Activated CD4-positive, alpha-beta T cell treated with anti-CD3 and anti-CD28 coated beads, Interleukin-2, amount 50 U/mL, for 16 hours (primary cell): Measurements from ENCODE around the gene IL20.
"Not testable (repeated sequence)": the region's sequence is repeated elsewhere in the genome, so short reads cannot be mapped to it uniquely, and the experiment has no call there.

ENCODE experiments used
- DNase-seq: peaks from one replicate; pipeline ENCODE4 v3.0.0-alpha.2; 2020

Gene IL20

DNA sequence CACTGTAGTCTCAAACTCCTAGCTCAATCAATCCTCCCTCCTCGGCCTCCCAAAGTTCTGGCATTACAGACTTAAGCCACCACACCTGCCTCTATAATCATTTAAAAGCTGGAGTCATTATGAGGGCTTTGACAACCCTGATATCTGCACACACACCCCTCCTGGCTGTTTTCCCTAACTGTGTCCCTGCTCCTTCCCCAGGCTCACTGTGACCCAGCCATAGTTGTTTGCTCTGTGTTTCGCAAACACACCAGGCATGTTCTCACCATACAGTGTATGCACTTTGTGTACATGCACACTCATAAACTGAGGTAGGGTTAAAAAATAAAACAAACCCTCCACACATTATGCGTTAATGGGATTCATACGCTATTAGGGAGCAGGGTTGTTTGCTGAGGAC, 21.8 kb upstream of the IL20 start:
- DNase-seq = no peak

DNA sequence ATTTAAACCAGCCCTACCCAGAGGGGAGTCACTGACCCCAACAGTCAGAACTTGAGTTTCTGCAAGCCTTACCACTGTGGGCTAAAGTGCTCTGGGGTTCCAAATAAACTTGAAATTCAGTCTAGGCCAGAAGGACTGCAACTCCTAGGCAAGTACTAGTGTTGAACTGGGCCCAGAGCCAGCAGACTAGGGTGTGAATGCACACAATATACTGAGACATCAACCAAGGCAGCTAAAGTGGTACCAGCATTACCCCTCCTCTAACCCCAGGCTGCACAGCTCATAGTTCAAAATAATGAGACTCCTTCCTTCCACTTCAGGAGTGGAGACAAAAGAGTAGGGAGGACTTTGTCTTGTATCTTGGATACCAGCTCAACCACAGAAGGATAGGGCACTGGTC, 18.9 kb upstream of the IL20 start:
- no peak for DNase-seq

DNA sequence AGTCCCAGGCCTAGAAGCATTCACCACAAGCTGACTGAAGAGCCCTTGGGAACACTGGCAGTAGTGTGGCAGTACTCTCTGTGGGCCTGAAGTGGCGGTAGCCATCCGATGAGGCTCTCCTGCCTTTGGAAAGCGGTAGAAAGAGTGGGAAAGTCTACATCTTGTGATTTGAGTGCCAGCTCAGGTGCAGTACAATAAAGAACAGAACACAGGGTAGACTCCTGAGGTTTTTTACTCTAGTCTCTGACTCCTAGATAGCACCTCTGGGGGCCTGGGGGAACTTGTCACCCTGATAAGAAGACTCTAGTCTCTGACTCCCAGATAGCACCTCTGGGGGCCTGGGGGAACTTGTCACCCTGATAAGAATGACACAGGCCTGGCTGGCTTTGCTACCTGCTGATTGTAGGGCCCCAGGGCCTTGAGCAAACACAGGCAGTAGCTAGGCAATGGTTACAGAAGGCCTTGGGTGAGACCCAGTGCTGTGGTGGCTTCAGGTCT, 18.0 kb upstream of the IL20 start:
- DNase-seq = no peak

DNA sequence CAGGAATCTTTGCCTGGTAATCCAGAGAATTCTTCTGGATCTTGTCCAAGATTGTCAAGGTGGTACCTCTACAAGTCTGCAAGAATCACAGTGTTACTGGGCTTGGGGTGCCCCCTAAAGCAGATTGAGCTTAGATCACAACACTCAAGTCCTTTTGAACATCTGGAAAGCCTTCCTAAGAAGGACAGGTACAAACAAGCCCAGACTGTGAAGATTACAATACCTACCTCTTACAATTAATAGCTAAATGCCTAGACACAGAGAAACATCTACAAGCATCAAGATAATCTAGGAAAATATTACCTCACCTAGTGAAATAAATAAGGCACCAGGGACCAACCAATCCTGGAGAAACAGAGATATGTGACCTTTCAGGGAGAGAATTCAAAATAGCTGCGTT, 17.5 kb upstream of the IL20 start:
- no peak for DNase-seq

DNA sequence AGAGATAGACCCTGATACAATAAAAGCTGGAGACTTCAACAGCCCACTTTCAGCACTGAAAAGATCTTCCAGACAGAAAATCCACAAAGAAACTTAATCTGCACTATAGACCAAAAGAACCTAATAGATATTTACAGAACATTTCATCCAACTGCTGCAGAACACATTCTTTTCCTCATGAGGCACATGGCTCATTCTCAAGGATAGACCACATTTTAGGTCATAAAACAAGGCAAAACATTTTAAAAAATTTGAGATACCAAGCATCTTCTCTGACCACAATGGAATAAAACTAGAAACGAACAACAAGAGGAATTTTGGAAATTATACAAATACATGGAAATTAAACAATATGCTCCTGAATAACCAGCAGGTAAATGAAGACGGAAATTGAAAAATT, 15.0 kb upstream of the IL20 start:
- DNase-seq = no peak

DNA sequence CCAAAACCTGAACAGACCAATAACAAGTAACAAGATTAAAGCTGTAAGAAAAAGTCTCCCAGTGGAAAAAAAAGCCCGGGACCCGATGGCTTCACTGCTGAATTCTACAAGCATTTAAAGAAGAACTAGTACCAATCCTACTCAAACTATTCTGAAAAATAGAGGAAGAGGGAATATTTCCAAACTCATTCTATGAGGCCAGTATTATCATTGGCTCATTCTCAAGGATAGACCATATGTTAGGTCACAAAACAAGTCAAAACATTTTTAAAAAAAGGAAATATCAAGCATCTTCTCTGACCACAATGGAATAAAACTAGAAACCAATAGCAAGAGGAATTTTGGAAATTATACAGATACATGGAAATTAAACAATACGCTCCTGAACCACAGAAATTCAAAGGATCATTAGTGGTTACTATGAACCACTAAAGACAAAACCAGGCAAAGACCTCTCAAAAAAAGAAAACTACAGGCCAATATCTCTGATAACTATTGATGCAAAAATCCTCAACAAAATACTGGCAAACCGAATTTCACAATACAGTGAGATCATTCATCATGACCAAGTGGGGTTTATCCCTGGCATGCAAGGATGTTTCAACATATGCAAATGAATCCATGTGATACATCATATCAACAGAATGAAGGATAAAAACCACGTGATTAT, 13.9 kb upstream of the IL20 start:
- no peak for DNase-seq

DNA sequence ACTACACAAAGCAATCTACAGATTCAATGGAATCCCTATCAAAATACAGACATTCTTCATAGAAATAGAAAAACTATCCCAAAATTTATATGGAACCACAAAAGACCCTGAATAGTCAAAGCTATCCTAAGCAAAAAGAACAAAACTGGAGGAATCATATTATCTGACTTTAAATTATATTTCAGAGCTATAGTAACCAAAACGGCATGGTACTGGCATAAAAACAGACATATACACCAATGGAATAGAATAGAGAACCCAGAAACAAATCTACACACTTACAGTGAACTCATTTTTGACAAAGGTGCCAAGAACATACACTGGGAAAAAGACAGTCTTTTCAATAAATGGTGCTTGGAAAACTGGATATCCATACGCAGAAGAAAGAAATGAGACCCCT, 12.8 kb upstream of the IL20 start:
- not testable (repeated sequence) for DNase-seq

DNA sequence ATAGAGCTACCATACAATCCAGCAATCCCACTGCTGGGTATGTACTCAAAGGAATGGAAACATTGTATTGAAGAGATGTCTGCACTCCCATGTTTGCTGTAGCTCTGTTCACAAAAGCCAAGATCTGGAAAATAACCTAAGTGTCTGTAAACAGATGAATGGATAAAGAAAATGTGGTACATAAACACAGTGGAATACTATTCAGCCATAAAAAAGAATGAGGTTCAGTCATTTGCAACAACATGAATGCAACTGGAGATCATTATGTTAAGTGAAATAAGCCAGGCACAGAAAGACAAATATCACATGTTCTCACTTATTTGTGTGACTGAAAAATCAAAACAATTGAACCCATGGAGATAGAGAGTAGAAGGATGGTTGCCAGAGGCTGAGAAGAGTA, 11.7 kb upstream of the IL20 start:
- DNase-seq = not testable (repeated sequence)

DNA sequence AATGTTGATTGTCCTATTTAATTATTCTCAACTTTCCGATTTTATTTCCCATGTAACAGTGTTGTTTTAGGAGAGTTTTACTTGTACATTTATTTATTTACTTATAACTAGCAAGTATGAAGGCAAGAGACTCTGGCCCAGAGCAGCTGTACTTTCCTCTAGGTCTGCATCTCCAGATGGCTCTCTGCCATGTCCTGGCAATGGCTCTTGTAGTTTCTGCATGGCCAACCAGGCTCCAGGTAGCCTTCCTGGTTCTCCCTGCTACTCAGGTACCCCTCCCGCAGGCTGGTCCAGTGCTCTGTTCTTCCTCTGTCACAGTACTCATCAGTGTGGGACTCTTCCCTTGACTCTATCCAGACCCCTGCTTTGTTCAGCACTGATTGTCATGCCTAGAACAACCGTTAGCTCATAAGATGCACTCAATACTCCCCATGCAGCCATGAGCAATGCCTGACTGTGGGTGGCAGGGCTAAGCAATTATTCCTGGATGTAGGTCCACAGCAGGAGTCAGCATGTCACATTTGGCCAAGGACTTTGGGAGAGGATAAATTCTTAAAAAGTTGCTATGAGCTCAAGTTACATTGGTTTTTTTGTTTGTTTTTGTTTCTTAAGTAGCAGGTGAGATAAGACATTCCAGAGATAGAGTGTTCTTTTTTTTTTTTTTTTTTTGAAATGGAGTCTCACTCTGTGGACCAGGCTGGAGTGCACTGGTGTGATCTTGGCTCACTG, 10.9 kb upstream of the IL20 start:
- DNase-seq = no peak

DNA sequence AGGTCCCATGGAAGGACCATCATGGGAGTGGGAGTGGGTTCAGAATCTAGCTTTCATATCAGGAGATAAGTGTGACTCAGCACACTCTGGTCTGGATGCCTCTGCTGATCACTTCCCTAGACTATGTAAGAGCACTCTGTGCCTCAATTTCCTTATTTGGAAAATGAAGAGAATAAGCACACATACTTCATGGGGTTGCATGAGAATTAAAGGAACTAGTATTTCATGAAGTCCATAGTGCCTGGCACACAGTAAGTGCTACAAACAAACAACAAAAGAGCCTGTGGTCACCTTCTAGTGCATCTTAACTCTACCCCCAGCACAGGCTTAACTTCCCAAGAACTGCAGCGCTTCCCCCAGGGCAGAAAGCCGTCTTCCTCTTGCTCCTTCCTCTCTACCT, 9.6 kb upstream of the IL20 start:
- DNase-seq = no peak

DNA sequence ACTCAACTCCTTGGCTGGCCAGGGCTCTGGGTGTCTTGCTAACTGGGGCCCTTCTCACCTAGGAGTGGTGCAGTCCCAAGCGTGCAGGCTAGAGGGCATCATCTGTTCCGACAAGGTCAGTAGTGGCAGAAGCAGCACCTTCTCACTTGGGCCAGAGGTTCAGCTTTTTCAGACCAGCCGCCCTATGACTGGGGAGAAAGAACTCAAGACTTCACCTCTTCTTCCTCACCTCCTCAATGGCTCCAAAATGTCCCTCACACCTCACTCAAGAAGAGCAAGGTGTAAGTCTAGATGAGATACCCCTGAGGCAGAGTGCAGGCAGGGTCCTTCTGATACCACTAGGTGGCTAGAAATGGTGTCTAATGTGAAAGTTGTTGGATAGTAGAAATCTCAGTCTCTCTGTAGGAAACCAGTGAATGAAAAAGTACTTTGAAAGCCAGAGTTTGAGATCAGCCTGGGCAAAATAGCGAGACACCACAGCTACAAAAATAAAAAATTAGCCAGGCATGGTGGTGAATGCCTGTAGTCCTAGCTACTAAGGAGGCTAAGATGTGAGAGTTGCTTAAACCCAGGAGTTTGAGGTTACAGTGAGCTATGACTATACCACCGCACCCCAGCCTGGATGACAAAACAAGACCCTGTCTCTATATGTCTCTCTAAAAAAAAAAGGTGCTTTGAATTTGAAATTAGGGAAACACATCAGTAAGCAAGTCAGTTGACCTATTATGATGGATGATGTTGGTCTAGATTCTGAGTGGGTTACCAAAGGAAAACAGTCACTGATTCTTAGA, 8.6 kb upstream of the IL20 start:
- no peak for DNase-seq

DNA sequence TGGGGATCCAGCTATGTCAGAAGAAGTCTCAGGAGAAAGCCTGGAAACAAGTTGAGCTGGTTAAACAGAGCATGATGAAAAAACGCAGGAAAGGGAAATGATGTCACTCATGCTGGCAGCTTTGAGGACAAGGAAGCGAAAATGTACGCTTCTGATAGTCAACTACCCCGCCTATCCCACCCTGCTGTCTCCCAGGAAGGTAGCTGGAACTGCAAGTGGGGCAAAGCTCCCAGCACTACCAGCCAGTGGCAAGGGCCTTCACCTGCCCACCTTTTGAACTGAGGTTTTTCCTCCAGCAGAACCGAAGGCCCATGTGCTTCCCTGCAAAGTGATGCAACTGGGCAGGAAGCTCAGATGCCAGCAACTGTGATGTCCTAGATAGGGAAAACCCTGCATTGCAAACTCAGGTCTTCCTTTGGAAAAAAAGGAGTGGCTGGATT, 6.3 kb upstream of the IL20 start:
- DNase-seq = no peak

DNA sequence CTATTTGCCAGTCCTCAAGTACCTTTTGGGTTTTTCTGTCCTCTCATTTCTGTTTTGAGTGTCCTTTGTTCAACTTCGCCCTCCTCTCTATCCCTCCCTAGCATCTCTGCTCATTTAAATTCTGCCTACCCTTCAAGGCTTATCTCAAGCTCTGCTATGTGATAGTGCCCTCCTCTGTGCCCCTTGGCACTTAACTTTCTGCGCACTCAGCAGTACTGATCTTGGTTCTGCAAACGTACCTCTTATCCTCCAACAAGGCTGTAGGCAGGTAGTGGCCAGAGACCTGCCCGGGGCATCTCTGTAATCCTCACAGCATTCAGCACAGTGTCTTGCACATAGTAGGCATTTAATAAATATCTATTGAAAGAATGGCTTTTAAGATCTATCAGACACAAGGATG, 5.3 kb upstream of the IL20 start:
- DNase-seq = no peak

DNA sequence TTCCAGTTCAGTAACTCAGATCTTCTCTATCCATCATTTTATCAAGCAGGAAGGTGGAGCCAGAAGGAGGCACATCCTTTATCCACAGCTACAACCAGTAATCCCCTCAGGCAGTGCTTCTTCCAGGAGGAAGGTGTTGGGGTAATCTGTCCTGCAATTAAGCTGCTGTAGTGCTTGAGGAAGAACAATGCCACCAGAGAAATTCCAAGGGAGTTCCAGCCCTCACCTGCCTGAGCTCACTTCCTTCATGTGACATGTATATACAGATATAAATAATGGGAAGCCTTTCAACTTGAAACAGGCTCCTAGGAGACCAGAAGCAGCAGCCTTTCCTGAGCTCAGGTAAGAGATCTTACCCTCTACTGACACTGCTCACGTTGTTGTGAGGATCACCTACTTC, 2.2 kb upstream of the IL20 start:
- no peak for DNase-seq

DNA sequence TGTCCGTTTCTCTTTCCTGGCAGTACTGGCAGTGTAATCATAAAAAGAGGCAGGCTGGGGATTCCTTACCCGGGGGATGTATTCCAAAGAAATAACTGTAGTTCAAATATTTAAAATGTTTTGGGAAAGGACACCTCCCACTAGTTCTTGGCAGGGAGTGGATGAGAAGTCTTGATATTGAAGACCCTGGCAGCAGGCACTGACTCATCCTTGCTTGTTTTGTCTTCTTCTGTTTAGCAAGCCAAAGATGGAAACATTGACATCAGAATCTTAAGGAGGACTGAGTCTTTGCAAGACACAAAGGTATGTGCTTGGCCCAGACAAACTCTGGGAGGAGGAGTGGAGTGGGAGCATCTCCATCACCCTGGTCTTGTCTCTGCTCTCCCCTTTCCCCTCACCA, 639 bp downstream of the IL20 start:
- no peak for DNase-seq

DNA sequence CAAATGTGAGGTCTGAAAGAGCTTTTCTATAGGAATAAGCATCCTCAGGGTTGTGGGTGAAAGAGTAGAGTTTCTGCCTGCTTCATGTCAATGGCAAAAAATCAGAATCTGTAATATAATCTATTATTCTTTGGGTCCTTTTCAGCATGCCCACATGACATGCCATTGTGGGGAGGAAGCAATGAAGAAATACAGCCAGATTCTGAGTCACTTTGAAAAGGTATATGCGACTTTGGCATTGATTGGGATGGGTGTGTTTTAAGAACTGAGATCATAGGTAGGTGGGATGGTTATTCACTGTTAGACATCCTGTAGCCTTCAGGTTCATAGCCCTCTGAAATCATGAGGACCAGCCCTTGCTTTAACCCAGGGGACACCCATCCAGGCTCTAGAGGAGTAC, 1.8 kb downstream of the IL20 start:
- no peak for DNase-seq

DNA sequence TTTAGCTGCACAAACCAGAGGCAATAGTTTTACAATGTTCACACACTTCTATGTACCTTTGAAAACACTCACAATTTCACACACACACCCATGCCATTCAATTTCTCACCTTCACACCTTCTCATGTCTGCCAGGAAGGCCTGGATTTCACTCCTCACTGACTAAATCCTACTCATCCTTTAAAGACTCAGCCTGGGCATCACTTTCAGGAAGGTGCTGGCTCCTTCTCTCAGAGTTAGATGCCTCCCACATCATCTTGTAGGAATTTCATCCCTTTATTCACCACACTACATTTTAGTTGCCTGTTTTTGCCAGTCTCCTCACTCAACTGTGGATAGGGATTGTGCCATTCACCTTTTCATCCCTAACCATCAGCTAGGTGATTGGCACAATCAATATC, 2.3 kb downstream of the IL20 start:
- DNase-seq = no peak

DNA sequence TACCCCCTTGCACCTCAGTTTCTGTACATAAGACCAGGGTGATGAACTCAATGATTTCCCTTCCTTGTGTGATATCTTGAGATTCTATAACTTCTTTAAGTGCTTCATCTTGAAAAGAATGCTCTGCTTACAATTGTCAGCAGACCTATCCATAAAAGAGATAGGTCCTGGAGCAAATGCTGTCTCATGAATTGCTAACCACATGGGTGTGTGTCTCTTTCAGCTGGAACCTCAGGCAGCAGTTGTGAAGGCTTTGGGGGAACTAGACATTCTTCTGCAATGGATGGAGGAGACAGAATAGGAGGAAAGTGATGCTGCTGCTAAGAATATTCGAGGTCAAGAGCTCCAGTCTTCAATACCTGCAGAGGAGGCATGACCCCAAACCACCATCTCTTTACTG, 2.8 kb downstream of the IL20 start:
- DNase-seq = no peak

DNA sequence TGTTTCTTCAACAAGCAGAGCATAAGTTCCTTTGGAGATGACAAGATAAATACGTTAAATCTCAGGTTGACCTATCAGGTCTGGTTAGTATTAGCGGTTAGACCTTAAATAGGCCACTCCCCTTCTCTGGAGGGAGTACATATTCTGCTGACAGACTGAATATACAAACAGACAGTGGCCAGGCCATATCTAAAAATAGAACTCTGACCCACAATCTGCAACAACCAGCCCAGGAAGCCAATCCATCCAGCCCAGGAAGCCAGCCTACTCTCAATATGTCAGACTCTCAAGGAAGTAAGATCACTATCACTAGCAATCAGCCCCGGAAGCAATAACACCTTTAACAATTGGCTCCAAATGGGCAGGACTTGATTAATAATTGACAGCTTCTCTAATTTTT, 6.7 kb downstream of the IL20 start:
- DNase-seq = no peak

DNA sequence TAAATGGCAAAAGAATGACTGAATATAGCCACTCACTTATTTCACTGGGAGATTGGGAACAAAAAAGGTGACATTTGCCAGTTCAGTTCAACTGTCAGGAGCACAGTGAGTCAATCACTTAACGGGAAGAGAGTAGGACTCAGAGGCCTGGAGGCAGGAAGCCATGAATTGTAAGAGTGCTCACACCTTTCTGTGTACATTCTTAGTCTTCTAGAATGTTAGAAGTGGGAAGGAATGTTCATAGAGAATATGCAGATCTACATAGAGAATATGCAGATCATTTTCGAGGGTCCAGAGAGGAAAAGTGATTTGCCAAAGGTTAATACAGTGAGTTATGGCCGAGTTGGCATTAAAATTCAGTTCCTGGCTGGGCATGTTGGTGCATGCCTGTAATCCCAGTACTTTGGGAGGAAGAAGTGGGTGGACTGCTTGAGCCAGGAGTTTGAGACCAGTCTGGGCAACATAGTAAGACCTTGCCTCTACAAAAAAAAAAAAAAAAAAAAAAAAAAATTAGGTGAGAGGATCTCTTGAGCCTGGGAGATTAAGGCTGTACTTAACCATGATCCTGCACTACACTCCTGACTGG, 8.3 kb downstream of the IL20 start:
- no peak for DNase-seq

DNA sequence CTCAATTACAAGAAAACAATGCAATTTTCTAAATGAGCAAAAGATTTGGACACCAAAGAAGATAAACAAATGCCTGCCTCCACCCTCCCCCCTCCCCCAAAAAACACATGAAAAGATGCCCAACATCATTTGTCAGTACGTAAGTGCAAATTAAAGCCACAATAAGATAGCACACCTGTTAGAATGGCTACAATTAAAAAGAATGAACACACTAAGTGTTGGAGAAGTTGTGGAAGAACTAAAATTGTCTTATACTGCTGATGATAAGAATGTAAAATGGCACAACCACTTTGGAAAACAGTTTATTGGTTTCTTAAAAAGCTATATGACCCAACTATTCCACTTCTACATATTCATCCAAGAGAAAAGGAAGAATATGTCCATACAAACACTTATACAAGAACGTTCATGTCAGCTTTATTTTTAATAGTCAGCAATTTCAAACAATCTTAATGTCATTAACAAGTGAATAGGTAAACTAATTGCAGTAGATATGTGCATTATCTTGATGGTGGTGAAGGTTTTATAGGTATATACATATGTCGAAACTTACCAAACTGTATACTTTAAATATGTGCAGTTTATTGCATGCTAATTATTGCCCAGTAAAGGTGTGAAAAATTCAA, 10.4 kb downstream of the IL20 start:
- no peak for DNase-seq

DNA sequence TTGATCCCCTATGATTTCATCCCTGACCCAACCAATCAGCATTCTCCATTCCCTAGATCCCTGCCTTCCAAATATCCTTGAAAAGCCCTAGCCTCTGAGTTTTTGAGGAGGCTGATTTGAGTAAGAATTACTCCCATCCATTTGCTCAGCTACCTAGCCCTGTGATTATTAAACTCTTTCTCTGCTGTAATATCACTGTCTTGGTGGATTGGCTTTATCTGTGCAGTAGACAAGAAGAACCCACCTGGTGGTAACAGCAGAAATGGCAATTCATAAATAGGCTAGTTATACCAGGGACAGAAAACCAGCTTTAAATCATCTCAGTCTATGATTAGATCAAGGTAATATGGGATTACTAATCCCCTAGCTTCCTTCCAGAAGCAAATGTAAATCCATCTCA, 13.0 kb downstream of the IL20 start:
- DNase-seq = no peak

DNA sequence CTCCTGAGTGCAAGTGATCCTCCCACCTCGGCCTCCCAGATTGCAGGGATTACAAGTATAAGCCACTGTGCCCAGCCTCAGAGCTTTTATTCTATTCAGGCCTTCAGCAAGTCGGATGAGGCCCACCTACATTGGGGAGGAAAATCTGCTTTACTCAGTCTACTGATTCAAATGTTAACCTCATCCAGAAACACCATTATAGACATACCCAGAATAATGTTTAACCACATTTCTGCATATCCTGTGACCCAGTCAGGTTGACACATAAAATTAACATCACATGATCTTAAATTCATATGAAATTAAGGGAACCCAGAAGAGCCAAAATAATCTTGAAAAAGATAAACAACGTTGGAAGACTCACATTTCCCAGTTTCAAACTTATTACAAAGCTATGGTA, 14.9 kb downstream of the IL20 start:
- no peak for DNase-seq
